ENCODE measurements around the gene RUNDC1.
A peak's percentile ranks its signal among the peaks of the same experiment; 100 is the strongest.

The RUNDC1 gene

DNA sequence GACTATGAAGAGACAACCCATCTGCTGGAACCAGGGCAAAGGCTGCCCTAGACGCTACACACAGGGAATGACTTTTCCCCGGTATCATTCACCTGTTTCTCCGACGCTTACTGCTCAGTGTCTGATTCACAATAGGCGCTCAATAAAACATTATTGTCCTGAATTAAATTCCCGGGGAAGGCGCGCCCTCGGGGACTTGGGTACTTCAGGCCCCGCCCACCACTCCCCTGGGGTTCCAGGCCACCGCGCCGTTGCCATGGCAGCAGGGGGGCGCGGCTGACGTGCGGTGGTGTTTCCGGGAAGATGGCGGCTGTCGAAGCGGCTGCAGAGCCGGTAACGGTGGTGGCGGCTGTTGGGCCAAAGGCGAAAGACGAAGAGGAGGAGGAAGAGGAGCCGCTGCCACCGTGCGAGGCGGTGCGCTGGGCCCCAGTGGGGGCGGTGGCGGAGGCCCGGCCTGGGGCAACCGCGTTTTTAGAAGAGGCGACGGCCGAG lies at the start of gene RUNDC1:
Gene RUNDC1 (plus strand): TSS at position 292 of the 492 bp plus-strand sequence. CDS start 12 bp downstream, at position 304.
- no peaks in the 10 kb centered on the region for H3K9me3 ChIP-seq (ENCODE audit: control insufficient read depth in 1 of 2, low read length in 2 of 2)
- no peaks in the 10 kb centered on the region for H3K27me3 ChIP-seq (ENCODE audit: control insufficient read depth in 1 of 2, insufficient read depth in 2 of 2, low read length in 2 of 2)
- H3K9ac ChIP-seq (ENCODE audit: low read depth in 1 of 2, low read length in 2 of 2) = peak within 1 kb of the TSS; percentile 85 to 98
- H3K4me1 ChIP-seq (ENCODE audit: control insufficient read depth in 1 of 2, insufficient read depth in 2 of 2, low read length in 2 of 2) = peaks cover 21 to 28% of the 10 kb centered on the region in 2 donors
- peak within 1 kb of the TSS; percentile 82 for H3K27ac ChIP-seq (ENCODE audit: low read depth, low read length)
- H3K4me3 ChIP-seq (ENCODE audit: low read depth in 1 of 2, low read length in 2 of 2) = peak within 1 kb of the TSS; percentile 81 to 92
- peaks cover 0 to 5% of the 10 kb centered on the region in 2 donors for H3K36me3 ChIP-seq (ENCODE audit: control insufficient read depth in 1 of 2, insufficient read depth in 2 of 2, low read length in 2 of 2)

DNA sequence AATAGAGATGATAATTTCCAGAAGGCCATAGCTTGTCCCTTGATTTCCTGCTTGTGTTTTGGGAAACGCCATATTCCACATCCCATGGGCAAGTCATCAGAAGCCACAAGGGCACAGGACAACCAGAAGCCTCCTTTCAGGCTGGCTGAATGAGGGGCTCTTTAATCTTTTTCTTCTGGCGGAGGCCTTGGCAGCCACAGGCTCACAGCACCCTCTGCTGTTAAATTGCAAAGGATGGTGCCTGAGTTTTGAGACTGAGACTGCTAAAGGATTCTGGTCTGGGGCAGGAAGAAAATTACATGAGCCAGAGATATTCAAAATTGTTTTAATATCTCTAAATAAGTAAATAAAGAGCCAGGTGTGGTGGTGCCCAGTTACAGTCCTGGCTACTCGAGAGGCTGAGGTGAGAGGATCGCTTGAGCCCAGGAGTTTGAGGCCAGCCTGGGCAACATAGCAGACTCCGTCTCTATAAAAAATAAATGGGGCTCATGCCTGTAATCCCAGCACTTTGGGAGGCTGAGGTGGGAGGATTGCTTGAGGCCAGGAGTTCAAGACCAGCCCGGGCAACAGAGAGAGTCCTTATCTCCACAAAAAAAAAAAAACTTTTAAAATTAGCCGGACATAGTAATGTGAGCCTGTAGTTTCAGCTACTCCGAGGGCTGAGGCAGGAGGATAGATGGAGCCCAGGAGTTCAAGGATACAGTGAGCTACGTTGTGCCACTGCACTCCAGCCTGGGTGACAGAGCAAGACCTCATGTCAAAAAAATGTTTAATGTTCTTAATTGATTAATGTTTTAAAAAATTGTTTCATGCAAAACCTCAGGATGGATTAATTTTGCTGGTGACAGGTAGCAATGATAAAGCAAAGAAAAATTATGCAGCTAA lies 42.4 kb upstream of the RUNDC1 start:
- no peak overlapping the region for H3K9ac ChIP-seq (ENCODE audit: low read depth in 1 of 2, low read length in 2 of 2)
- no peaks in the 10 kb centered on the region for H3K4me1 ChIP-seq (ENCODE audit: control insufficient read depth in 1 of 2, insufficient read depth in 2 of 2, low read length in 2 of 2)
- no peak overlapping the region for H3K27ac ChIP-seq (ENCODE audit: low read depth, low read length)
- no peak overlapping the region for H3K4me3 ChIP-seq (ENCODE audit: low read depth in 1 of 2, low read length in 2 of 2)
- peaks cover 0 to 3% of the 10 kb centered on the region in 2 donors for H3K27me3 ChIP-seq (ENCODE audit: control insufficient read depth in 1 of 2, insufficient read depth in 2 of 2, low read length in 2 of 2)
- no peaks in the 10 kb centered on the region for H3K36me3 ChIP-seq (ENCODE audit: control insufficient read depth in 1 of 2, insufficient read depth in 2 of 2, low read length in 2 of 2)
- H3K9me3 ChIP-seq (ENCODE audit: control insufficient read depth in 1 of 2, low read length in 2 of 2) = no peaks in the 10 kb centered on the region

DNA sequence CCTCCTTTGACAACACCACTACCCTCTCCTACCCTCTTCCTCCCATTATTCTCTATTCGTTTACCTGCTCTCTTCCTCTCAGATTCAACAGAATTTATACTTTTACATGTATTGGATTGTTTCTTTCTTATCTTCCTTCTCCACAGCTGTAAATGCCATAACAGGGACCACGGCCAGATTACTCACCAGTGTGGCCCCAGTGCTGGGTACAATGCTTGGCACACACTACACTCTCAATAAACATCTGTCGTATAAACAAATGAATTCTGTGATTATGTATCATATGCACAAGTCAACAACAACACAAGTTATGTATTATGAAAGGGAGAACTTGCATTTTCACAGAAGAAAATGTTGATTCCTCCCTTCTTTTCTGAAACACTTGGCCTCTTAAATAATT lies 36.2 kb upstream of the RUNDC1 start:
- Histone ChIP-seq H3K4me3 (ENCODE audit: low read depth in 1 of 2, low read length in 2 of 2) (no peak overlapping the region), H3K36me3 (ENCODE audit: control insufficient read depth in 1 of 2, insufficient read depth in 2 of 2, low read length in 2 of 2) (no peaks in the 10 kb centered on the region), H3K27ac (ENCODE audit: low read depth, low read length) (no peak overlapping the region), H3K9ac (ENCODE audit: low read depth in 1 of 2, low read length in 2 of 2) (no peak overlapping the region), H3K27me3 (ENCODE audit: control insufficient read depth in 1 of 2, insufficient read depth in 2 of 2, low read length in 2 of 2) (no peaks in the 10 kb centered on the region), H3K9me3 (ENCODE audit: control insufficient read depth in 1 of 2, low read length in 2 of 2) (no peaks in the 10 kb centered on the region), H3K4me1 (ENCODE audit: control insufficient read depth in 1 of 2, insufficient read depth in 2 of 2, low read length in 2 of 2) (no peaks in the 10 kb centered on the region)

- no peak overlapping the region for H3K4me3 ChIP-seq (ENCODE audit: low read depth in 1 of 2, low read length in 2 of 2)
- H3K27ac ChIP-seq (ENCODE audit: low read depth, low read length) = no peak overlapping the region
- H3K4me1 ChIP-seq (ENCODE audit: control insufficient read depth in 1 of 2, insufficient read depth in 2 of 2, low read length in 2 of 2) = no peaks in the 10 kb centered on the region
- H3K27me3 ChIP-seq (ENCODE audit: control insufficient read depth in 1 of 2, insufficient read depth in 2 of 2, low read length in 2 of 2) = no peaks in the 10 kb centered on the region
- H3K9me3 ChIP-seq (ENCODE audit: control insufficient read depth in 1 of 2, low read length in 2 of 2) = no peaks in the 10 kb centered on the region
- peaks cover 10 to 22% of the 10 kb centered on the region in 2 donors for H3K36me3 ChIP-seq (ENCODE audit: control insufficient read depth in 1 of 2, insufficient read depth in 2 of 2, low read length in 2 of 2)
- H3K9ac ChIP-seq (ENCODE audit: low read depth in 1 of 2, low read length in 2 of 2) = no peak overlapping the region
Observed at GRCh38 chr17:42946812-42947211, 33.6 kb upstream of the RUNDC1 start.

GRCh38 chr17:42950044-42950783 lies 30.2 kb upstream of the RUNDC1 start:
- Histone ChIP-seq H3K9me3 (ENCODE audit: control insufficient read depth in 1 of 2, low read length in 2 of 2) (no peaks in the 10 kb centered on the region), H3K4me1 (ENCODE audit: control insufficient read depth in 1 of 2, insufficient read depth in 2 of 2, low read length in 2 of 2) (no peaks in the 10 kb centered on the region), H3K27ac (ENCODE audit: low read depth, low read length) (no peak overlapping the region), H3K9ac (ENCODE audit: low read depth in 1 of 2, low read length in 2 of 2) (no peak overlapping the region), H3K27me3 (ENCODE audit: control insufficient read depth in 1 of 2, insufficient read depth in 2 of 2, low read length in 2 of 2) (no peaks in the 10 kb centered on the region), H3K4me3 (ENCODE audit: low read depth in 1 of 2, low read length in 2 of 2) (no peak overlapping the region), H3K36me3 (ENCODE audit: control insufficient read depth in 1 of 2, insufficient read depth in 2 of 2, low read length in 2 of 2) (peaks cover 21 to 51% of the 10 kb centered on the region in 2 donors)

DNA sequence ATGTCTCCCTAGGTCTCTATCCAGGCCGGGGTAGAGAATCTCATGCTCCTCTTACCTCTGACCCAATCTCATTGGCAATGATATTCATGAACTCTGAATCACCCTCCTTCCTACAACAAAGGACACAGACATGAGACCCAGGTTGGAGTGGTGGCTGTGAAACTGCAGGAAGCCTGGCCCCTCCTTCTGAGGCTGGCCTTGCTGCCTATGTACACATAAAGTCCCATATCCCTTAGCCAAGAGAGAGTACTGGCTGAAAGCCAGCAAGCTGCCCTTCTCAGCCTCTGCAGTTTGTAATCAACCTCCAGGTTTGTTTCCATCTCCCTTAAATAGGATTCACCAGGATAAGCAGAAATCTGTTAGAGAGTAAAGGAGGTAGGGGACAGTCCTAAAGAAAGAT lies 26.7 kb upstream of the RUNDC1 start:
- Histone ChIP-seq H3K27ac (ENCODE audit: low read depth, low read length) (no peak overlapping the region), H3K36me3 (ENCODE audit: control insufficient read depth in 1 of 2, insufficient read depth in 2 of 2, low read length in 2 of 2) (peaks cover 29 to 75% of the 10 kb centered on the region in 2 donors), H3K27me3 (ENCODE audit: control insufficient read depth in 1 of 2, insufficient read depth in 2 of 2, low read length in 2 of 2) (no peaks in the 10 kb centered on the region)

DNA sequence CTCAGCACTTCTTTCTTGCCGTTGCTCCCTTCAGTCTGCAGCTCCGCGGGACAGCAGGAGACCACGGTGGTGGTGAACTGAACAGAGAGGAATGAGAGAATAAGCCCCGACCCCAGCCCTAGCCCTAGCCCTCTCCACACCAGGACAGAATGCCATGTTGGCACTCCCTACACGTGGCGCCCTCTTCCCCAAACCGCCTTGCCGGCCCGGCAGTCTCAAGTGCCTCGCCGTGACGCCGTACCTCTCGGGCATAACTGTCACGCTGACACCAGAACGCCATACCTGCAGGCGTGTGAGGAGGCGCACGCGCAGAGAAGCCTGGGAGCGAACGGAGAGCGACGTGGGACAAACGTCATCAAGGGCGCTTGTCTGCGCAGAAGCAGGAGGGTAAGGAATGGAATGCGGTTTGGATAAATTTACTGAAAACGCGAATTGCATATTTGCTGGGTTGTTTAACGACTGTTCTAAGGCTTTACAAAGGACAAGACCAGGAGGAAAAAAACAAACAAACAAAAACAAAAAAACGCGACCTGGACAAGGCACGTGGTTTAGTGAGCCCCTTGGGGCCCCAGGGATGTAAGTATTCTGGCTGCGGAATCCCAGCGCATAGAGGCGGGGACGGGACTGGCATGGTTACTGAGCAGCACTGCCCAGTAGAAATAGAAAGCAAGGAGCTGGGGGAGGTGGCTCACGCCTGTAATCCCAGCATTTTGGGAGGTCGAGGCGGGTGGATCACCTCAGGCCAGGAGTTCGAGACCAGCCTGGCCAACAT lies 16.0 kb upstream of the RUNDC1 start, which contains the start of gene AARSD1:
Gene AARSD1 (minus strand): TSS at position 294 of the 772 bp plus-strand sequence. CDS start 14 bp downstream, at position 280.
- Histone ChIP-seq H3K9ac (ENCODE audit: low read depth in 1 of 2, low read length in 2 of 2) (peak within 1 kb of the TSS; percentile 81 to 84), H3K36me3 (ENCODE audit: control insufficient read depth in 1 of 2, insufficient read depth in 2 of 2, low read length in 2 of 2) (peaks cover 9 to 28% of the 10 kb centered on the region in 2 donors), H3K27me3 (ENCODE audit: control insufficient read depth in 1 of 2, insufficient read depth in 2 of 2, low read length in 2 of 2) (no peaks in the 10 kb centered on the region), H3K9me3 (ENCODE audit: control insufficient read depth in 1 of 2, low read length in 2 of 2) (no peaks in the 10 kb centered on the region), H3K4me3 (ENCODE audit: low read depth in 1 of 2, low read length in 2 of 2) (peak within 1 kb of the TSS; percentile 90 to 95), H3K4me1 (ENCODE audit: control insufficient read depth in 1 of 2, insufficient read depth in 2 of 2, low read length in 2 of 2) (peaks cover 7 to 9% of the 10 kb centered on the region in 2 donors), H3K27ac (ENCODE audit: low read depth, low read length) (peak within 1 kb of the TSS; percentile 15)

More for the DNA sequence above, 26.7 kb upstream of the RUNDC1 start:
- H3K9ac ChIP-seq (ENCODE audit: low read depth in 1 of 2, low read length in 2 of 2) = no peak overlapping the region
- H3K4me3 ChIP-seq (ENCODE audit: low read depth in 1 of 2, low read length in 2 of 2) = no peak overlapping the region
- H3K9me3 ChIP-seq (ENCODE audit: control insufficient read depth in 1 of 2, low read length in 2 of 2) = no peaks in the 10 kb centered on the region
- no peaks in the 10 kb centered on the region for H3K4me1 ChIP-seq (ENCODE audit: control insufficient read depth in 1 of 2, insufficient read depth in 2 of 2, low read length in 2 of 2)

DNA sequence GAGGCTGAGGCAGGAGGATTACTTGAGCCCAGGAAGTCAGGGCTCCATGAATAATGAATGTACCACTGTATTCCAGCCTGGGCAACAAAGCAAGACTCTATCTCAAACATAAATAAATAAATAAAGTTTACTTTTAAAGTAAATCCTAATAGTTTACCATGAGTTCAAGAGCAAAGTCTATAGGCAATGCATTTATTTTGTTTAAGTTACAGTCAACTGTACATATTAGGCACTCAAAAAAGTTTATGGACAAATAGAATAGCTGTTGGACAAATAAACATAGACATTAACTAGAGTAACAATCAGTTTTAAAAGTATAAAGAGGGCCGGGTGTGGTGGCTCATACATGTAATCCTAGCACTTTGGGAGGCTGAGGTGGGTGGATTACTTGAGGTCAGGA lies 12.4 kb upstream of the RUNDC1 start:
- Histone ChIP-seq H3K4me1 (ENCODE audit: control insufficient read depth in 1 of 2, insufficient read depth in 2 of 2, low read length in 2 of 2) (peaks cover 7 to 9% of the 10 kb centered on the region in 2 donors), H3K36me3 (ENCODE audit: control insufficient read depth in 1 of 2, insufficient read depth in 2 of 2, low read length in 2 of 2) (no peaks in the 10 kb centered on the region), H3K27me3 (ENCODE audit: control insufficient read depth in 1 of 2, insufficient read depth in 2 of 2, low read length in 2 of 2) (no peaks in the 10 kb centered on the region)

GRCh38 chr17:42969001-42969581 lies 11.3 kb upstream of the RUNDC1 start:
- Histone ChIP-seq H3K36me3 (ENCODE audit: control insufficient read depth in 1 of 2, insufficient read depth in 2 of 2, low read length in 2 of 2) (no peaks in the 10 kb centered on the region), H3K27ac (ENCODE audit: low read depth, low read length) (no peak overlapping the region), H3K4me3 (ENCODE audit: low read depth in 1 of 2, low read length in 2 of 2) (no peak overlapping the region), H3K4me1 (ENCODE audit: control insufficient read depth in 1 of 2, insufficient read depth in 2 of 2, low read length in 2 of 2) (peaks cover 0 to under 1% of the 10 kb centered on the region in 2 donors), H3K27me3 (ENCODE audit: control insufficient read depth in 1 of 2, insufficient read depth in 2 of 2, low read length in 2 of 2) (no peaks in the 10 kb centered on the region), H3K9me3 (ENCODE audit: control insufficient read depth in 1 of 2, low read length in 2 of 2) (no peaks in the 10 kb centered on the region), H3K9ac (ENCODE audit: low read depth in 1 of 2, low read length in 2 of 2) (no peak overlapping the region)

More for the DNA sequence above, 12.4 kb upstream of the RUNDC1 start:
- no peaks in the 10 kb centered on the region for H3K9me3 ChIP-seq (ENCODE audit: control insufficient read depth in 1 of 2, low read length in 2 of 2)
- H3K27ac ChIP-seq (ENCODE audit: low read depth, low read length) = no peak overlapping the region
- H3K4me3 ChIP-seq (ENCODE audit: low read depth in 1 of 2, low read length in 2 of 2) = no peak overlapping the region
- H3K9ac ChIP-seq (ENCODE audit: low read depth in 1 of 2, low read length in 2 of 2) = no peak overlapping the region
